ENCODE results near the gene RNASEH2B. TPM values are rescaled to one million over a fixed set of nuclear protein-coding genes. Genes with fewer than 3 reads are reported as not detected.

Gene RNASEH2B
- total and polyA plus RNA-seq, 9 of the 15 experiments (the other 6 are each of a cell fraction or from before 2014, with no cell fraction given) = 26.3 to 109 (median 62.5) TPM

DNA sequence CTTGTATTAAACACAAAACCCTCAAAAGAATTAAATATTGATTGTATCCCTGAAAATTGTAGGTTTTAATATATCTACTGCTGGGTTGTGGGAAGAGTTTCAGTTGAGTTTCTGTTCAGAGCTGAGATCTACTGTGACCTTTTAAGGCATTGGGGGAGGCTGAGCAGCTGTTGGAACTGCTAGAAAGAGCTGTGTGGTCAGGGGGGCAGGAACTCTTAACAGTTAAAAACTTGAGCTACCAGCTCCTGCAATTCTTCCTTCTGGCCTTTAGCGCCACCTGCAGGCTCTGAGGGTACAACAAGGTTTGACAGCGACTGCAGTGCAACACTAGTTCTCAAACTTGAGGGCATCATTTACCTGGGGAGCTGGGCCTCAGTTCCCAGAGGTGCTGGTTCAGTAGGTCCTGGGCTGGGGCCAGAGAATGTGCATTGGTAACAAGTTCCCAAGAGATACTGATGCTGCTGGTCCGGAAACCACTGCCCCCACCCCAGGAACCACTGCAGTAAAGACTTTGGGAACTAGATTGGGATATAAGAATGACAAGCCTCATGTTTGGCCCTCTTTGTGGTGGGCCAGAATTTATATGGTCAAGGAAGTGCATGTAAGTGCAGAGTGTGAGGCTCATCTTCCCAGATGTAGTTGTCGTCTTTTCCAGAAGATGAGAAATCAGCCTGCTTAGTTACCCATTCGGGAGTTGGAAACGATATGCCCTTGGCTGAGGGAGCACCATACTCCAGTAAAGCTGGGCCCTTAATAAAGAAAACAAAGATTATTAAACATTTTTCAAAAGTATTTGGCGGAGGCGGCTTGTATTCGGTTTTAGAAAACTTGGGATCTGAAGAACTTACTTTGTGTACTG lies 2.6 kb downstream of the RNASEH2B start (continued):
- TF ChIP-seq MEF2A (IDR thresholded peaks at IDR 0.05; ENCODE audit: control insufficient read depth, low read depth, low read length) = peak; percentile 29; the same call in 1 of the 2 replicates
- peak; percentile 37; the same call in 1 of the 2 replicates for TF ChIP-seq TEAD4 (IDR thresholded peaks at IDR 0.05; ENCODE audit: low read length)
- no peak for TF ChIP-seq TEAD4 (CRISPR knock-in tag; IDR thresholded peaks at IDR 0.05; ENCODE audit: borderline replicate concordance)
- peak; percentile 40; the same call in 1 of the 2 replicates for TF ChIP-seq ESRRA (IDR thresholded peaks at IDR 0.05; ENCODE audit: borderline replicate concordance, low read depth)
- peak; percentile 38; the same call in 1 of the 2 replicates for TF ChIP-seq CBFA2T3 (IDR thresholded peaks at IDR 0.05)
- TF ChIP-seq RNF2 (IDR thresholded peaks at IDR 0.05) = 0 out of 2 replicates have a peak, but pooled peaks have one; percentile 15
- TF ChIP-seq MYBL2 (IDR thresholded peaks at IDR 0.05; ENCODE audit: low read depth) = peak; percentile 53
- no peak for TF ChIP-seq MYBL2 (CRISPR knock-in tag; IDR thresholded peaks at IDR 0.05; ENCODE audit: borderline replicate concordance)
- TF ChIP-seq RB1 (IDR thresholded peaks at IDR 0.05; ENCODE audit: low read depth) = peak; percentile 25; the same call in 1 of the 2 replicates
- peak; percentile 38; the same call in 1 of the 2 replicates for TF ChIP-seq ZBTB7A (IDR thresholded peaks at IDR 0.05; ENCODE audit: borderline replicate concordance, control insufficient read depth, low read depth, low read length)
- TF ChIP-seq KLF16 (IDR thresholded peaks at IDR 0.05) = peak; percentile 32; the same call in 1 of the 2 replicates
- TF ChIP-seq RBFOX2 (IDR thresholded peaks at IDR 0.05; ENCODE audit: low read depth, low read length) = 0 out of 2 replicates have a peak, but pooled peaks have one; percentile 11
- TF ChIP-seq, protein P1, sequence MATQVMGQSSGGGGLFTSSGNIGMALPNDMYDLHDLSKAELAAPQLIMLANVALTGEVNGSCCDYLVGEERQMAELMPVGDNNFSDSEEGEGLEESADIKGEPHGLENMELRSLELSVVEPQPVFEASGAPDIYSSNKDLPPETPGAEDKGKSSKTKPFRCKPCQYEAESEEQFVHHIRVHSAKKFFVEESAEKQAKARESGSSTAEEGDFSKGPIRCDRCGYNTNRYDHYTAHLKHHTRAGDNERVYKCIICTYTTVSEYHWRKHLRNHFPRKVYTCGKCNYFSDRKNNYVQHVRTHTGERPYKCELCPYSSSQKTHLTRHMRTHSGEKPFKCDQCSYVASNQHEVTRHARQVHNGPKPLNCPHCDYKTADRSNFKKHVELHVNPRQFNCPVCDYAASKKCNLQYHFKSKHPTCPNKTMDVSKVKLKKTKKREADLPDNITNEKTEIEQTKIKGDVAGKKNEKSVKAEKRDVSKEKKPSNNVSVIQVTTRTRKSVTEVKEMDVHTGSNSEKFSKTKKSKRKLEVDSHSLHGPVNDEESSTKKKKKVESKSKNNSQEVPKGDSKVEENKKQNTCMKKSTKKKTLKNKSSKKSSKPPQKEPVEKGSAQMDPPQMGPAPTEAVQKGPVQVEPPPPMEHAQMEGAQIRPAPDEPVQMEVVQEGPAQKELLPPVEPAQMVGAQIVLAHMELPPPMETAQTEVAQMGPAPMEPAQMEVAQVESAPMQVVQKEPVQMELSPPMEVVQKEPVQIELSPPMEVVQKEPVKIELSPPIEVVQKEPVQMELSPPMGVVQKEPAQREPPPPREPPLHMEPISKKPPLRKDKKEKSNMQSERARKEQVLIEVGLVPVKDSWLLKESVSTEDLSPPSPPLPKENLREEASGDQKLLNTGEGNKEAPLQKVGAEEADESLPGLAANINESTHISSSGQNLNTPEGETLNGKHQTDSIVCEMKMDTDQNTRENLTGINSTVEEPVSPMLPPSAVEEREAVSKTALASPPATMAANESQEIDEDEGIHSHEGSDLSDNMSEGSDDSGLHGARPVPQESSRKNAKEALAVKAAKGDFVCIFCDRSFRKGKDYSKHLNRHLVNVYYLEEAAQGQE (IDR thresholded peaks at IDR 0.05; ENCODE audit: borderline replicate concordance) = peak; percentile 33; the same call in 1 of the 2 replicates
- TF ChIP-seq, protein P1 (CRISPR knock-in tag; IDR thresholded peaks at IDR 0.05; ENCODE audit: low read depth) = no peak
- TF ChIP-seq, protein P2, sequence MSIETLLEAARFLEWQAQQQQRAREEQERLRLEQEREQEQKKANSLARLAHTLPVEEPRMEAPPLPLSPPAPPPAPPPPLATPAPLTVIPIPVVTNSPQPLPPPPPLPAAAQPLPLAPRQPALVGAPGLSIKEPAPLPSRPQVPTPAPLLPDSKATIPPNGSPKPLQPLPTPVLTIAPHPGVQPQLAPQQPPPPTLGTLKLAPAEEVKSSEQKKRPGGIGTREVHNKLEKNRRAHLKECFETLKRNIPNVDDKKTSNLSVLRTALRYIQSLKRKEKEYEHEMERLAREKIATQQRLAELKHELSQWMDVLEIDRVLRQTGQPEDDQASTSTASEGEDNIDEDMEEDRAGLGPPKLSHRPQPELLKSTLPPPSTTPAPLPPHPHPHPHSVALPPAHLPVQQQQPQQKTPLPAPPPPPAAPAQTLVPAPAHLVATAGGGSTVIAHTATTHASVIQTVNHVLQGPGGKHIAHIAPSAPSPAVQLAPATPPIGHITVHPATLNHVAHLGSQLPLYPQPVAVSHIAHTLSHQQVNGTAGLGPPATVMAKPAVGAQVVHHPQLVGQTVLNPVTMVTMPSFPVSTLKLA (conservative IDR thresholded peaks at IDR 0.05) = 0 out of 4 replicates have a peak, but pooled peaks of 1 of the 2 experiments have one; percentile 22
- peak; percentile 27; the same call in 1 of the 2 replicates for TF ChIP-seq CREM (IDR thresholded peaks at IDR 0.05; ENCODE audit: low read depth)
- TF ChIP-seq ID3 (CRISPR knock-in tag; IDR thresholded peaks at IDR 0.05) = no peak
- peak; percentile 95 for TF ChIP-seq ID3 (tag; IDR thresholded peaks at IDR 0.05)

Data from K562 (cell line).